Stimulated activated CD4-positive, alpha-beta T cell treated with anti-CD3 and anti-CD28 coated beads, Interleukin-4, amount 100 ng/mL, for 24 hours (primary cell): ENCODE results near the gene TCOF1.

Experiments
- DNase-seq: peaks from one replicate; pipeline ENCODE4 v3.0.0-alpha.2; 2020

The TCOF1 gene

GRCh38 chr5:150391986-150392385 lies 34.5 kb downstream of the TCOF1 start:
- no peak for DNase-seq

GRCh38 chr5:150392680-150393079 lies 35.2 kb downstream of the TCOF1 start:
- DNase-seq, result no peak

DNA sequence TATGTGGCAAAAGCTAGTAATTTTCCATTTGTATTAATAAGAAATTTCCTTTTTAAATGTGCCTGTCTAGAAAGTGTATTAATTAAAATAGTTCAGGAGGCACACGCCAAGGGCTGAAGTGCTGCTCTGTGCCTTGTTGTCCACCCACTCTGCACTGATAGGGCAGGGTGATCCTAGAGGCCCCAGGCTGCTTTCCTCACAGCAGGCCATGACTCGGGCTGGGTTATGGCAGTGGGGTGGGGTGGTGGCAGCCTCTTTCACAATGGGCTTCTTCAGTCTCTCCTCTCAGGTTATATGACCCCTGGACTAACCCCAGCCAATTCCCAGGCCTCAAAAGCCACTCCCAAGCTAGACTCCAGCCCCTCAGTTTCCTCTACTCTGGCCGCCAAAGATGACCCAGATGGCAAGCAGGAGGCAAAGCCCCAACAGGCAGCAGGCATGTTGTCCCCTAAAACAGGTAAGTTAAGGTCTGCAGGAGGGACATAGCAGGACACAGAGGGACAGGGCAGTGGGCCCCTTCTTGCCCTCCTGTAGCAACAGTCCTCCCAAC lies 35.7 kb downstream of the TCOF1 start:
- no peak for DNase-seq

- no peak for DNase-seq
Measured at GRCh38 chr5:150394131-150394530, 36.6 kb downstream of the TCOF1 start.

DNA sequence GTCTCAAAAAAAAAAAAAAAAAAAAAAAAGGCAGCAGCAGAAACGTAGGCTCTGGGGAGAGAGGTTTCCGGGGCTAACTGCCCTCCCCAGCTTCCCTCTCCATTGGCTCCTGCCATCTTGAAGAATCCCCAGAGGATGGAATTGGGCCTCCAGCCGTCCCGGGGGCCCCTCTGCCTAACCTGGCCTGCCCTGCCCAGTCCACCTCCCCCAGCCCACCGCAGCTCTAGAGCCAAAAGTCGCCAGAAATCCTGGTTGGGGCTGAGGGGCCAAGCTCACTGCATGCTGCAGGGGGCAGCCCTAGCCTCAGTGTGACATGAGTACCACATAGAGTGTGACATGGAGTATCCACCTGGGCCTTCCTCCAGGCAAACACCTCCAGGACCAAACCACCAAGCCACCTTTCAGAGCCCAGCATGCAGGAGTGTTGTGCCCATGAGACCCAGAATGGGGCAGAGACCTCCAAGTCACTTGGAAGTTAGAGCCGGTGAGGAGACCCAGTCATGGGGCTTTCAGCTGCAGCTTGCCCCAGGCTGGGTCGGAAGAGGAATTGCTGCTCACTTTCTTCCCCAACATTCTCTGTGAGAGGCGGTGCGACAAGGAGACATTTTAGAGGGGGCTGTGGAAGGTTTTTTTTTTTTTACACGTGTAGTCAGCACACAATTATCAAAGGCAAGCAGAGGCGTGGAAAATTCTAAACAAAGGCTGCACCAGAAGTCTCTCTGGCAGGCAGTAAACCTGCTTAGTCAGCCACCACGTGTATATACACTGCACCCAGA lies 37.6 kb downstream of the TCOF1 start:
- no peak for DNase-seq

GRCh38 chr5:150395688-150395975 lies 38.1 kb downstream of the TCOF1 start:
- no peak for DNase-seq

- no peak for DNase-seq
Measured at GRCh38 chr5:150396267-150396666, 38.8 kb downstream of the TCOF1 start.

DNA sequence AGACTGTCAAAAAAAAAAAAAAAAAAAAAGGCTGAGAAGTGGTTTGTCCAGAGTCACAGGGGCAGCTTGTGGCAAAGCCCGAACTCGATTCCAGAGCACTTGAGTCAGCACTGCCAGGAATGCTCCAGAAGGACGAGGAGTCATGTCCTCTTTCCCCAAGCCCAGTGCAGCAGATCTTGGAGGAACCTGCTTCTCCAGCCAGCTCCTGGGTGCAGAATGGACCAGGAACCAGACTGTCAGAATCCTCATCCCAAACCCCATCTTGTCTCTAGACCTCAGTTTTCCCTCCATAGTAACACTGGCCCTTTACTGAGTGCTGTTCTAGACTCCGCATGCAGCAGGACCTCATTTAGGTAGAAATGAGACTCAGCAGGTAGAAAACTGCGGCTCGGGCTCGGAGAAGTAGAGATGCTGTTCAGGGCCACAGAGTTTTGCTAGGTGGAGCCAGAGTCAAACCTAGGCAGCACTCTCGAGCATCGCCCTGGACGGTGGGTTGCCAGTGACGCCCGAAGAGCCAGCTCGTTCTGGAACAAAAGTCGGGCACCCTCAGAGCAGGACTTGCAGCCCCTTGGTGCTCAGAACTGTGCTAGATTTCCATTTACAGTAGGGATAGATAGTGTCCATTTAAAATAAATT lies 39.8 kb downstream of the TCOF1 start:
- no peak for DNase-seq

DNA sequence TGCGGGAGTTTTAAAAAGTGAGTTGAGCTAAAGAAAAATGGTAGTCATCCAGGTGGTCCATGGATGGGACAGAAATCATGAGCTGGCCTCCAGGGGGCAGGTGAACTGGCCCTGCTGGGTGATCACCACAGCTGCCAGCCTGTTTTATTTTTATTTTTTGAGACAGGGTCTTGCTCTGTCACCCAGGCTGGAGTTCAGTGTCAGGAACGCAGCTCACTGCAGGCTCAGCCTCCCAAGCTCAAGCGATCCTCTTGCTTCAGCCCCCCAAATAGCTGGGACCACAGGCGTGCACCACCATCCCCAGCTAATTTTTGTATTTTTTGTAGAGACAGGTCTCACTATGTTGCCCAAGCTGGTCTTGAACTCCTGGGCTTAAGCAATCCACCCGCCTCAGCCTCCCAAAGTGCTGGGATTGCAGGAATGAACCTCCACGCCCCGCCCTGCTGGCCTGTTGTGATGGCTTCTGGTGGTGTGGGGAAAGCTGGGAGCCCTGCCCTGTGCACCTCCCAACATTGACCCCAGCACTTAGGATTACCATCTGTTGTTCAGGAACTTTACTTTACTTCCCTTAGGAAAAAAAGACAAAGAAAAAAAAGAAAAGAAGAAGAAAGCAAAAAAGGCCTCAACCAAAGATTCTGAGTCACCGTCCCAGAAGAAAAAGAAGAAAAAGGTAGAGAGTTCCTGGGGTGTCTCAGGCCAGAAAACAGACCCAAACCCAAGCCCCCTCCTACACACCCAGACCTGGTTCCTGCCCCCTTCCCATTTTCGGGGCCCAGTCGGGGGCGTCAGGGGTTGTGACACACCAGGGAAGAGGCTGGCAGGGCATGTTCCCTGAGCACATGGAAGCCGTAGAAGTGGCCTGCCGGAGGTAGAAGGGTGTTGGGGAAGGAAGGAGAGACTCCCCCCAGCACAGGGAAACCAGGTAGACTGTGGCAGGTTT lies 40.6 kb downstream of the TCOF1 start:
- no peak for DNase-seq

DNA sequence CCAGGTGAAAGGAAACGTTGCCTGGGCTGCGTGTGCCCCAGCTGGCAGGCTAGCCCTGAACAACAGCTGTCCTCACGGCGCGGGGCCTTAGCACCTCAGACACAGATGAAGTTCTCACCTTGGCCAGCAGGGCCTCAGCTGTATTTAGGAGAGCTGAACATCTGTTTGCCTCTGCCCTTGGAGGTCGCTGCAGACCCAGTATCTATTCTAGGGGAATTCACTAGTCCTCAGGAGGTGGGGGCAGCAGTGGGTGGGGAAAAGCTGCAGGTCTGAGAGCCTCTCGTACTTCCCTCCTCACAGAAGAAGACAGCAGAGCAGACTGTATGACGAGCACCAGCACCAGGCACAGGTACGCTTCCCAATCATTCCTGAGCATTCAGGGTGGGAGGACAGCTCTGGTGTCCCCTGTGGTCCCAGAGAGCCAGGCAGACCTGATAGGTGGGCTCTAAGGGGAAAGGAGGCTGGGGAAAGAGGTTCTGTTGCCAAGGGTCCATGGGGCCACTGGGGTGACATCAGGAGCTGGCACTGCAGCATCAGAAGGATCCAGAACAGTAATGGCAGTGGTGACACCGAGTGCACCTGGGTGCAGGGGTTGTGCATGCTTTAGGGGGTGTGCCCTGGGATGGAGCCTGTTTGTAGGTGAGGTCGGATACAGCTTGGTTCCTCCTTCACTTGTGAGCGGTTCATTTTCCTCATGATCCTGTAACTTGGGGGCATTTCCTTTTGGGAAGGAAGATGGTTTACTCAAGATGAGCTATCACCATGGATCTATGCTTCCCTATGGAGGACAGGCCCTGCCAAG lies 41.4 kb downstream of the TCOF1 start:
- DNase-seq, result peak; percentile 17

DNA sequence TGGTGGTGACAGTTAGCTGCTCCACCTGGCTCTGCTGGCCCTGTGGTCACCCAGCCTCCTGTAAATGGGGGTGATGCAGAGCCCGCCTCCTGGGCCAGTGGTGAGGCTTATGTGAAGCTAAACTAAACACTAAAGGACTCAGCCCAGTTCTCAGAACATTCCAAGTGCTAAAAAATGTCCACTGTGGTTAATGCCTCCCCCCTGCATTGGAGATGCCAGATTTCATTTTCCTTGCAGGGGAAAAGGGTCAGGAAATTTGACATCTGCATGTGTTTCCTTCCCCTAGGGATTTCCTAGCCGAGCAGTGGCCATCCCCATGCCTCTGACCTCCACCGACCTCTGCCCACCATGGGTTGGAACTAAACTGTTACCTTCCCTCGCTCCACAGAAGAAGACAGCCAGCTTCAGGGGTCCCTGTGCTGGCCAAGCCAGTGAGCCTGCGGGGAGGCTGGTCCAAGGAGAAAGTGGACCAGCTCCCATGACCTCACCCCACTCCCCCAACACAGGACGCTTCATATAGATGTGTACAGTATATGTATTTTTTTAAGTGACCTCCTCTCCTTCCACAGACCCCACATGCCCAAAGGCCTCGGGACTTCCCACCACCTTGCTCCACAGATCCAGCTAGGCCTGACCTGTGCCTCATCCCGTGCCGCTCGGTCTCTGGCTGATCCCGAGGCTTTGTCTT lies 42.2 kb downstream of the TCOF1 start:
- DNase-seq, result no peak

DNA sequence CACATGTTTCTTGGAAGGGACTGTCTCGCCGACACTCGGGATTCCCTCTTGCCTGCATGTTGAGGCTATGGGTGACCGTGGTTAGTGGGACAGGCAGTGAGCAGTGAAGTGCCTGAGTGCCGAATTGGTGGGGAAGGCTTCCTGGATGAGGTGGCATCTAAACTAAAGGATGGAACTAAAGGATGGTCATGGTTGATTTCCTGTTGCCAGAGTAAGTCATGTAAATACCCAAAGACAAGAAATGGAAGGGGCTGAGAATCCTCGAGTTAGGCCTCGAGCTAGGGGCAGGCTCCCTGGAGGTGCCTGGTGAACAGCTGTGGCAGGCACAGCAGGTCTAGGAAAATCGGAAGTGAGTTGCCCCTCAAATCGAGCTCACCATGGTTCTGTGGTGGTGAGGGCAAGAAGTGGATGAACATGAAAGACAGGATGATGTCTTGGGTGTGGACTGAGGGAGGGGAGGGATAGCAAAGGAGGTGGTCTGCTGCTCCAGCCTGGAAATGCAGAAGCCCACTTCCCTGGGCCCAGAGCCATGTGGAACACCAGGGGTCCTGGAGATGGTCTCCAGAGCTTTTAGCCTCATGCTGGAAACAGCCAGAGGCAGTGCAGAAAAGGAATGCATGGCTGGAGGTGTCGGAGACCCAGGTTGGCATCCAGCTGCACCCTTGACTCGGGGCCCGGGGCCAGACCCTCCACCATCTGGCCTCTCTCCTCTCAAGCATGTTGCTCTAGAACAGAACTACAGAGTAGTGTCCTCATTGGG lies 43.0 kb downstream of the TCOF1 start:
- no peak for DNase-seq

- no peak for DNase-seq
Measured at GRCh38 chr5:150401076-150401375, 43.5 kb downstream of the TCOF1 start.

GRCh38 chr5:150401376-150402228 lies 44.1 kb downstream of the TCOF1 start:
- DNase-seq, result no peak

- DNase-seq, result no peak
Measured at GRCh38 chr5:150402229-150402773, 44.8 kb downstream of the TCOF1 start.

DNA sequence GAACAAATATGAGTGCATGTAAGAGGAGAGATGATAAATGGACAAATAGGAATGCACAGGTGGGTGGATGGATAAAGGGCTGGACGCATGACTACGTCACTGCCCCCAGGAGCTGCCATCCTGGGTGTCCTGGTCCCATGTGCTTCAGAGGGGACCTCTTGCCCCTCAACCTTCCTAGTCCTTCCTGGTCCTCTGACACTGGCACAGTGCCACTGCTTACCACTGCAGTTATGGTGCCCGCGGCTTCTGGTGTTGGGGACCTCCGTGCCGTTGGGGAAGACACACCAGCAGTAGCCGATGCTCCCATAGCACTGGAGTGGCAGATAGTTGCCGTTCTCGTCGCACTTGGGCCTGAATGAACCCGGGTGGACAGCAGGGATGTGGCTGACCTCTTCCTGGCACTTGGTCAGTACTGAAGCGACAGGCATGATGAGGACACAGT lies 45.4 kb downstream of the TCOF1 start:
- DNase-seq, result no peak

DNA sequence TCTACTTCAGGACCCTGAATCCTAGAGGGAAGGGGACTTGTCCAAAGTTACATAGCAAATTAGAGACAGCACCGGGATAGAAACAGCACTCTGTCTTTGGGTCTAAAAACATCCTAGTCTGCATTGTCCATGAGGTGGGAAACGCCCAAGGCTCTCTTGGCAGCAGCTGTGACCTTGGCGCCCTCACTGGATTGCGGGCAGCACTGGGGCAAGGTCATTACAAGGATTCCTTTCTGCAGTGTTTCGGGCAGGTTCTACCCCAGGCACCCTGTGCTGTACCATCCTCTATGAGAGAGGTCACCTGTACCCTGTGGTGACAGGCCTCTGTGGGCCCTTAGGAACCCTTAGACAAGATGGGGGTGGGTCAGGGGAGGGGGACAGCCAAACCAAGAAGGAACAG lies 46.6 kb downstream of the TCOF1 start:
- no peak for DNase-seq

DNA sequence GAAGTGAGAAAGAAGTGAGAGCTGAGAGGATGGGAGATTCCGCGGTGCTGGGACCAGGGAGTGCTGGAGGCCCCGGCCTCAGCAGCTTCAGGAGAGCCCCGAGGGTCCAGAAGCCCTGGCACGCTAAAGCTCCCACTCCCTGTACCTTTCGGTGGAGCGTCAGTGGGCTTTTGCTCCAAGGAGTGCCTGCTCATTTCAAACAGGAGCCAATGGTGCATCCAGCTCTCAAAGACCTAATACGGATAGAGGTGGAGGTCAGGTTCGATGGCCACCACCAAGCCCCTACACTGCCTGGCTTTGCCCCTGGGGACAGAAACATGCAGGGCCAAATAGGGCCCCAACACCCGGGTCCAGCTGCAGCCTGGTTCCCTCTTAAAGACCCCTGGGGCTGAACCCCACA lies 47.0 kb downstream of the TCOF1 start:
- no peak for DNase-seq

- no peak for DNase-seq
Measured at GRCh38 chr5:150404941-150405816, 47.7 kb downstream of the TCOF1 start.
